K562 (cell line): ENCODE results near the gene PRKCB. TPM values are rescaled to one million over a fixed set of nuclear protein-coding genes. Genes with fewer than 3 reads are reported as not detected.

ENCODE experiments used
- BCOR ChIP-seq: fragments of 450-650 bp; IDR thresholded peaks from 2 replicates; pipeline ENCODE4 v1.6.1; 2016
- CBX8 ChIP-seq: fragments of 200-600 bp; sonication (generic); IDR thresholded peaks from 2 replicates; pipeline ENCODE4 v1.6.1; 2012; ENCODE audit warnings: borderline replicate concordance, mixed run types, low read depth, mild to moderate bottlenecking, moderate library complexity, mixed read lengths, low read length, control low read depth, inconsistent platforms; ENCODE audit not compliant: poor library complexity, severe bottlenecking; ENCODE audit errors: extremely low read depth
- CTCF ChIP-seq, 3 experiments: IDR thresholded peaks in 2 of 3; conservative IDR thresholded peaks in 1 of 3; 2 replicates each; pipeline ENCODE4 v1.5.1; 2011 to 2012; ENCODE audit warnings: low read length in 3 of 3, mild to moderate bottlenecking in 3 of 3, control low read depth in 2 of 3, improper control_type of control experiment in 1 of 3, inconsistent platforms in 1 of 3, low read depth in 1 of 3, mixed read lengths in 1 of 3, moderate library complexity in 1 of 3; ENCODE audit not compliant: insufficient read depth in 2 of 3
- E2F6 ChIP-seq, 2 experiments: IDR thresholded peaks; 2 replicates each; pipeline ENCODE4 v1.6.1; 2011; ENCODE audit warnings: borderline replicate concordance in 1 of 2, control low read depth in 1 of 2, low read depth in 1 of 2, low read length in 1 of 2, mild to moderate bottlenecking in 1 of 2, mixed read lengths in 1 of 2, moderate library complexity in 1 of 2; ENCODE audit not compliant: insufficient read depth in 1 of 2, insufficient read length in 1 of 2, poor library complexity in 1 of 2, severe bottlenecking in 1 of 2; ENCODE audit errors: extremely low read depth in 1 of 2
- ETV1 ChIP-seq: fragments of 450-650 bp; conservative IDR thresholded peaks from 2 replicates; pipeline ENCODE4 v1.6.1; 2016; ENCODE audit warnings: missing genetic modification characterization, control low read depth, low read depth, missing compliant biosample characterization
- HSF4 ChIP-seq: fragments of 250-450 bp; sonication (Bioruptor Pico); IDR thresholded peaks from 2 replicates; pipeline ENCODE4 v2.1.2; 2022; ENCODE audit warnings: mild to moderate bottlenecking, moderate library complexity, borderline replicate concordance
- JUND ChIP-seq, 2 experiments: IDR thresholded peaks; 2 replicates in 1 of 2; 3 replicates in 1 of 2; pipeline ENCODE4 v1.6.1; 2011; ENCODE audit warnings: borderline replicate concordance in 2 of 2, low read depth in 2 of 2, low read length in 2 of 2, improper control_type of control experiment in 1 of 2, missing biosample characterization in 1 of 2, missing genetic modification characterization in 1 of 2, missing genetic modification reagents in 1 of 2
- NCOA6 ChIP-seq: fragments of 450-650 bp; IDR thresholded peaks from 2 replicates; pipeline ENCODE4 v1.6.1; 2017; ENCODE audit warnings: mild to moderate bottlenecking
- ZEB2 ChIP-seq: fragments of 450-650 bp; IDR thresholded peaks from 2 replicates; pipeline ENCODE4 v1.6.1; 2016
- polyA plus RNA-seq, 8 experiments: library from polyadenylated mRNA; depleted of rRNA in 4 of 8; stranded (reverse) in 5 of 8; unstranded in 3 of 8; fragments of >200 nt; fragmentation: Nextera tagmentation in 2 of 8; fragmentation: Illumina TruSeq in 1 of 8; extraction: Ambion mirVana in 2 of 8; extraction: Trizol in 1 of 8; gene quantifications; 2 replicates each; pipeline versions ENCODE4 v1.2.1 to v1.2.3, GENCODE V29; 2011 to 2014; ENCODE audit warnings: inconsistent platforms in 1 of 8, missing spikeins in 1 of 8
- total RNA-seq, 7 experiments: library from RNA; depleted of rRNA in 6 of 7; stranded (reverse); fragments of >200 nt in 6 of 7; fragmentation: Illumina TruSeq in 2 of 7; extraction: Trizol in 2 of 7; gene quantifications; 2 replicates each; pipeline versions ENCODE4 v1.2.1 to v1.2.3, GENCODE V29; 2011 to 2021; ENCODE audit warnings: low replicate concordance in 1 of 7
- TF ChIP-seq, protein P1 (sequence below): conservative IDR thresholded peaks from 2 replicates; pipeline ENCODE4 v1.6.1; 2011; ENCODE audit warnings: low read depth, mild to moderate bottlenecking, low read length; ENCODE audit not compliant: control insufficient read depth
- TF ChIP-seq, protein P2 (sequence below): fragments of 250-450 bp; sonication (Bioruptor Pico); IDR thresholded peaks from 2 replicates; pipeline ENCODE4 v1.4.0; 2020; ENCODE audit warnings: mild to moderate bottlenecking, moderate library complexity
- TF ChIP-seq, protein P3 (sequence below): fragments of 150-350 bp; IDR thresholded peaks from 2 replicates; pipeline ENCODE4 v1.6.1; 2014; ENCODE audit warnings: low read depth, mild to moderate bottlenecking, low read length, borderline replicate concordance
- TF ChIP-seq, protein P4 (sequence below): fragments of 450-650 bp; IDR thresholded peaks from 2 replicates; pipeline ENCODE4 v1.6.1; 2017; ENCODE audit warnings: mild to moderate bottlenecking, moderate library complexity

The PRKCB gene
- total and polyA plus RNA-seq, 9 of the 15 experiments (the other 6 are each of a cell fraction or from before 2014, with no cell fraction given): 49.9 to 276 (median 148) TPM

- TF ChIP-seq, protein P1, sequence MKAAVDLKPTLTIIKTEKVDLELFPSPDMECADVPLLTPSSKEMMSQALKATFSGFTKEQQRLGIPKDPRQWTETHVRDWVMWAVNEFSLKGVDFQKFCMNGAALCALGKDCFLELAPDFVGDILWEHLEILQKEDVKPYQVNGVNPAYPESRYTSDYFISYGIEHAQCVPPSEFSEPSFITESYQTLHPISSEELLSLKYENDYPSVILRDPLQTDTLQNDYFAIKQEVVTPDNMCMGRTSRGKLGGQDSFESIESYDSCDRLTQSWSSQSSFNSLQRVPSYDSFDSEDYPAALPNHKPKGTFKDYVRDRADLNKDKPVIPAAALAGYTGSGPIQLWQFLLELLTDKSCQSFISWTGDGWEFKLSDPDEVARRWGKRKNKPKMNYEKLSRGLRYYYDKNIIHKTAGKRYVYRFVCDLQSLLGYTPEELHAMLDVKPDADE: no peak
- no peak for TF ChIP-seq NCOA6
- no peak for TF ChIP-seq JUND (IDR thresholded peaks at IDR 0.05; ENCODE audit: borderline replicate concordance, low read depth, low read length)
- TF ChIP-seq JUND (tag; IDR thresholded peaks at IDR 0.05; ENCODE audit: borderline replicate concordance, low read depth, low read length): no peak
- no peak for TF ChIP-seq CBX8
- TF ChIP-seq ETV1 (tag): no peak
- TF ChIP-seq BCOR: no peak
- TF ChIP-seq, protein P2, sequence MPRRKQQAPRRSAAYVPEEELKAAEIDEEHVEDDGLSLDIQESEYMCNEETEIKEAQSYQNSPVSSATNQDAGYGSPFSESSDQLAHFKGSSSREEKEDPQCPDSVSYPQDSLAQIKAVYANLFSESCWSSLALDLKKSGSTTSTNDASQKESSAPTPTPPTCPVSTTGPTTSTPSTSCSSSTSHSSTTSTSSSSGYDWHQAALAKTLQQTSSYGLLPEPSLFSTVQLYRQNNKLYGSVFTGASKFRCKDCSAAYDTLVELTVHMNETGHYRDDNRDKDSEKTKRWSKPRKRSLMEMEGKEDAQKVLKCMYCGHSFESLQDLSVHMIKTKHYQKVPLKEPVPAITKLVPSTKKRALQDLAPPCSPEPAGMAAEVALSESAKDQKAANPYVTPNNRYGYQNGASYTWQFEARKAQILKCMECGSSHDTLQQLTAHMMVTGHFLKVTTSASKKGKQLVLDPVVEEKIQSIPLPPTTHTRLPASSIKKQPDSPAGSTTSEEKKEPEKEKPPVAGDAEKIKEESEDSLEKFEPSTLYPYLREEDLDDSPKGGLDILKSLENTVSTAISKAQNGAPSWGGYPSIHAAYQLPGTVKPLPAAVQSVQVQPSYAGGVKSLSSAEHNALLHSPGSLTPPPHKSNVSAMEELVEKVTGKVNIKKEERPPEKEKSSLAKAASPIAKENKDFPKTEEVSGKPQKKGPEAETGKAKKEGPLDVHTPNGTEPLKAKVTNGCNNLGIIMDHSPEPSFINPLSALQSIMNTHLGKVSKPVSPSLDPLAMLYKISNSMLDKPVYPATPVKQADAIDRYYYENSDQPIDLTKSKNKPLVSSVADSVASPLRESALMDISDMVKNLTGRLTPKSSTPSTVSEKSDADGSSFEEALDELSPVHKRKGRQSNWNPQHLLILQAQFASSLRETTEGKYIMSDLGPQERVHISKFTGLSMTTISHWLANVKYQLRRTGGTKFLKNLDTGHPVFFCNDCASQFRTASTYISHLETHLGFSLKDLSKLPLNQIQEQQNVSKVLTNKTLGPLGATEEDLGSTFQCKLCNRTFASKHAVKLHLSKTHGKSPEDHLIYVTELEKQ (CRISPR knock-in tag): no peak
- no peak for TF ChIP-seq HSF4 (CRISPR knock-in tag)
- no peak for TF ChIP-seq E2F6 (IDR thresholded peaks at IDR 0.05; ENCODE audit: borderline replicate concordance in 1 of 2, extremely low read depth in 1 of 2, insufficient read depth in 1 of 2, insufficient read length in 1 of 2, low read depth in 1 of 2, low read length in 1 of 2, poor library complexity in 1 of 2, severe bottlenecking in 1 of 2)
- no peak for TF ChIP-seq ZEB2
- peak; percentile 4 to 33 (median 26); a peak in 2 of 6 replicates for TF ChIP-seq CTCF (IDR thresholded peaks at IDR 0.05 in 2 of 3, conservative IDR thresholded peaks at IDR 0.05 in 1 of 3; ENCODE audit: insufficient read depth in 2 of 3, low read depth in 1 of 3, low read length in 3 of 3)
- TF ChIP-seq, protein P3, sequence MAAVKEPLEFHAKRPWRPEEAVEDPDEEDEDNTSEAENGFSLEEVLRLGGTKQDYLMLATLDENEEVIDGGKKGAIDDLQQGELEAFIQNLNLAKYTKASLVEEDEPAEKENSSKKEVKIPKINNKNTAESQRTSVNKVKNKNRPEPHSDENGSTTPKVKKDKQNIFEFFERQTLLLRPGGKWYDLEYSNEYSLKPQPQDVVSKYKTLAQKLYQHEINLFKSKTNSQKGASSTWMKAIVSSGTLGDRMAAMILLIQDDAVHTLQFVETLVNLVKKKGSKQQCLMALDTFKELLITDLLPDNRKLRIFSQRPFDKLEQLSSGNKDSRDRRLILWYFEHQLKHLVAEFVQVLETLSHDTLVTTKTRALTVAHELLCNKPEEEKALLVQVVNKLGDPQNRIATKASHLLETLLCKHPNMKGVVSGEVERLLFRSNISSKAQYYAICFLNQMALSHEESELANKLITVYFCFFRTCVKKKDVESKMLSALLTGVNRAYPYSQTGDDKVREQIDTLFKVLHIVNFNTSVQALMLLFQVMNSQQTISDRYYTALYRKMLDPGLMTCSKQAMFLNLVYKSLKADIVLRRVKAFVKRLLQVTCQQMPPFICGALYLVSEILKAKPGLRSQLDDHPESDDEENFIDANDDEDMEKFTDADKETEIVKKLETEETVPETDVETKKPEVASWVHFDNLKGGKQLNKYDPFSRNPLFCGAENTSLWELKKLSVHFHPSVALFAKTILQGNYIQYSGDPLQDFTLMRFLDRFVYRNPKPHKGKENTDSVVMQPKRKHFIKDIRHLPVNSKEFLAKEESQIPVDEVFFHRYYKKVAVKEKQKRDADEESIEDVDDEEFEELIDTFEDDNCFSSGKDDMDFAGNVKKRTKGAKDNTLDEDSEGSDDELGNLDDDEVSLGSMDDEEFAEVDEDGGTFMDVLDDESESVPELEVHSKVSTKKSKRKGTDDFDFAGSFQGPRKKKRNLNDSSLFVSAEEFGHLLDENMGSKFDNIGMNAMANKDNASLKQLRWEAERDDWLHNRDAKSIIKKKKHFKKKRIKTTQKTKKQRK: no peak
- TF ChIP-seq, protein P4, sequence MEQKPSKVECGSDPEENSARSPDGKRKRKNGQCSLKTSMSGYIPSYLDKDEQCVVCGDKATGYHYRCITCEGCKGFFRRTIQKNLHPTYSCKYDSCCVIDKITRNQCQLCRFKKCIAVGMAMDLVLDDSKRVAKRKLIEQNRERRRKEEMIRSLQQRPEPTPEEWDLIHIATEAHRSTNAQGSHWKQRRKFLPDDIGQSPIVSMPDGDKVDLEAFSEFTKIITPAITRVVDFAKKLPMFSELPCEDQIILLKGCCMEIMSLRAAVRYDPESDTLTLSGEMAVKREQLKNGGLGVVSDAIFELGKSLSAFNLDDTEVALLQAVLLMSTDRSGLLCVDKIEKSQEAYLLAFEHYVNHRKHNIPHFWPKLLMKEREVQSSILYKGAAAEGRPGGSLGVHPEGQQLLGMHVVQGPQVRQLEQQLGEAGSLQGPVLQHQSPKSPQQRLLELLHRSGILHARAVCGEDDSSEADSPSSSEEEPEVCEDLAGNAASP: no peak
Observed at GRCh38 chr16:24045641-24046040, 209.9 kb downstream of the PRKCB start (continued).
